ENCODE measurements around the gene CLASP1.

CLASP1 gene

GRCh38 chr2:121485039-121485438 is 164.2 kb downstream of the CLASP1 start:
- no peaks in the 10 kb centered on the region for H3K9me3 ChIP-seq
- no peaks in the 10 kb centered on the region for H3K27me3 ChIP-seq
- H3K4me1 ChIP-seq = peaks cover 0 to 21% (median 11%) of the 10 kb centered on the region in 4 donors
- TF ChIP-seq, protein P1, sequence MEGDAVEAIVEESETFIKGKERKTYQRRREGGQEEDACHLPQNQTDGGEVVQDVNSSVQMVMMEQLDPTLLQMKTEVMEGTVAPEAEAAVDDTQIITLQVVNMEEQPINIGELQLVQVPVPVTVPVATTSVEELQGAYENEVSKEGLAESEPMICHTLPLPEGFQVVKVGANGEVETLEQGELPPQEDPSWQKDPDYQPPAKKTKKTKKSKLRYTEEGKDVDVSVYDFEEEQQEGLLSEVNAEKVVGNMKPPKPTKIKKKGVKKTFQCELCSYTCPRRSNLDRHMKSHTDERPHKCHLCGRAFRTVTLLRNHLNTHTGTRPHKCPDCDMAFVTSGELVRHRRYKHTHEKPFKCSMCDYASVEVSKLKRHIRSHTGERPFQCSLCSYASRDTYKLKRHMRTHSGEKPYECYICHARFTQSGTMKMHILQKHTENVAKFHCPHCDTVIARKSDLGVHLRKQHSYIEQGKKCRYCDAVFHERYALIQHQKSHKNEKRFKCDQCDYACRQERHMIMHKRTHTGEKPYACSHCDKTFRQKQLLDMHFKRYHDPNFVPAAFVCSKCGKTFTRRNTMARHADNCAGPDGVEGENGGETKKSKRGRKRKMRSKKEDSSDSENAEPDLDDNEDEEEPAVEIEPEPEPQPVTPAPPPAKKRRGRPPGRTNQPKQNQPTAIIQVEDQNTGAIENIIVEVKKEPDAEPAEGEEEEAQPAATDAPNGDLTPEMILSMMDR (IDR thresholded peaks at IDR 0.05) = no peak
- no peak overlapping the region for H3K27ac ChIP-seq
- no peak for DNase-seq
- H3K36me3 ChIP-seq = peaks cover 0 to 11% (median 0%) of the 10 kb centered on the region in 3 donors
- no peak overlapping the region for H3K4me3 ChIP-seq
- intact Hi-C loops (cut with DNase I; ENCODE audit: low total_unique reads) = no loop called here

DNA sequence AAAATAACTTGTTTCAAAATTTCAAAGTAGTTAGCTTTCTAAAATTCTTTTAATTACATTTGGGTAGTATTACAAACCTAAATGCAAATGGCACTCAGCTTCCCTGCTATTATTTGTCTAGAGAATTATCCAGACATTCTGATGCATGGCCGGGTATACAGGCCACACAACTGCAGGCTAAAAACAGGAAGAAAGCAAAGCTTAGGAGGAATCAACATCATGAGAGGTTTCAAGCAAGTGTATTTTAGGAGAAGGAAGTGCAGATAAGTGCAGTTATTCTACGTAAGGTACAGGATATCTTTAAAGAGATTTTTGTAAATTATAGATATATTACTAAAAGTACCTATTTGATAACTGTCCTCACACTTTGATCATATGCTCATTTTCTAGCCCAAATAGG is 165.4 kb downstream of the CLASP1 start:
- peaks cover 0 to 28% (median 11%) of the 10 kb centered on the region in 4 donors for H3K4me1 ChIP-seq
- H3K27me3 ChIP-seq = no peaks in the 10 kb centered on the region
- no peaks in the 10 kb centered on the region for H3K9me3 ChIP-seq
- no peak for DNase-seq
- TF ChIP-seq, protein P1 (IDR thresholded peaks at IDR 0.05) = no peak
- no peak overlapping the region for H3K4me3 ChIP-seq
- peaks cover 0 to 11% (median 0%) of the 10 kb centered on the region in 3 donors for H3K36me3 ChIP-seq
- no peak overlapping the region for H3K27ac ChIP-seq
- intact Hi-C loops (cut with DNase I; ENCODE audit: low total_unique reads) = no loop called here

- intact Hi-C loops (cut with DNase I; ENCODE audit: low total_unique reads) = no loop called here
- H3K27me3 ChIP-seq = no peaks in the 10 kb centered on the region
- no peaks in the 10 kb centered on the region for H3K9me3 ChIP-seq
- no peak for DNase-seq
- H3K36me3 ChIP-seq = peaks cover 0 to 11% (median 0%) of the 10 kb centered on the region in 3 donors
- H3K4me3 ChIP-seq = no peak overlapping the region
- H3K4me1 ChIP-seq = peaks cover 0 to 29% (median 11%) of the 10 kb centered on the region in 4 donors
- TF ChIP-seq, protein P1 (IDR thresholded peaks at IDR 0.05) = no peak
- H3K27ac ChIP-seq = no peak overlapping the region
Measured at GRCh38 chr2:121483021-121483420, 166.2 kb downstream of the CLASP1 start.

DNA sequence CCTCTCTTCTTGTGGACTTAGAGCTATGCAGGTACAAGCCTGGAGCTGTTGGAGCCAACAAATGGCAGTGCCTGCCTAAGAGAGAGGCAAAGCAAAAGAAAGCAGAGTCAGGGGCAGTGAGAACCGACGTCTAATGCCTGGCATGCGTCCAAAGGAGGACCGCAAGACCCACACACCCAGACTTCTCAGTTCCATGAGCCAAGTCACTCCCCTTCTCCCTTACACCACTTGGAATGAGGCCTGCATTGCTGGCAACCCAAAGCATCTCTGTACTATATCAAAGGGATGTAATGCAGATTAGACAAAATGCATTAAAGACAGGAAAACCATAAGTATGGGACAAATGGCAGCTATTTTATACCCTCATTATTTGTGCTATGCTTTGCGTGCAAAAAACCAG is 168.4 kb downstream of the CLASP1 start:
- intact Hi-C loops (cut with DNase I; ENCODE audit: low total_unique reads) = no loop called here
- H3K36me3 ChIP-seq = peaks cover 0 to 11% (median 0%) of the 10 kb centered on the region in 3 donors
- peaks cover 0 to 37% (median 12%) of the 10 kb centered on the region in 4 donors for H3K4me1 ChIP-seq
- no peak overlapping the region for H3K27ac ChIP-seq
- no peaks in the 10 kb centered on the region for H3K9me3 ChIP-seq
- H3K27me3 ChIP-seq = no peaks in the 10 kb centered on the region
- DNase-seq = no peak
- TF ChIP-seq, protein P1 (IDR thresholded peaks at IDR 0.05) = no peak
- H3K4me3 ChIP-seq = no peak overlapping the region

GRCh38 chr2:121479882-121480522 is 169.3 kb downstream of the CLASP1 start:
- intact Hi-C loops (cut with DNase I; ENCODE audit: low total_unique reads) = no loop called here
- DNase-seq = no peak
- Histone ChIP-seq H3K27ac (peak overlapping the region in 1 of 2 donors; percentile 1), H3K4me1 (peaks cover 0 to 37% (median 13%) of the 10 kb centered on the region in 4 donors), H3K36me3 (peaks cover 0 to 11% (median 0%) of the 10 kb centered on the region in 3 donors), H3K27me3 (no peaks in the 10 kb centered on the region), H3K9me3 (no peaks in the 10 kb centered on the region), H3K4me3 (no peak overlapping the region)
- TF ChIP-seq, protein P1 (IDR thresholded peaks at IDR 0.05) = no peak
